D721Med (cell line): ENCODE data around the gene NCAN.
A peak's percentile ranks its signal among the peaks of the same experiment; 100 is the strongest.

Source experiments
- DNase-seq: peaks from one replicate; pipeline ENCODE4 v3.0.0; 2011; ENCODE audit warnings: low spot score; ENCODE audit not compliant: insufficient read length
- FAIRE-seq: peaks from 2 replicates; lab custom pipeline; 2011; peaks lifted over from hg19 to GRCh38; lab: Jason Lieb, UNC
- CTCF ChIP-seq: IDR thresholded peaks from 2 replicates; pipeline ENCODE4 v1.5.1; 2012; ENCODE audit warnings: mild to moderate bottlenecking, control low read depth; ENCODE audit not compliant: insufficient read depth; ENCODE audit errors: missing control alignments

Gene NCAN

GRCh38 chr19:19278315-19278714 is 66.6 kb downstream of the NCAN start:
- TF ChIP-seq CTCF, result no peak
- FAIRE-seq, result no peak
- DNase-seq, result peak; percentile 89

- FAIRE-seq, result no peak
- no peak for TF ChIP-seq CTCF
- no peak for DNase-seq
Measured at GRCh38 chr19:19279062-19279612, 67.4 kb downstream of the NCAN start.

GRCh38 chr19:19279853-19280252 is 68.1 kb downstream of the NCAN start:
- DNase-seq (no peak), FAIRE-seq (no peak)
- TF ChIP-seq CTCF, result no peak

- DNase-seq (no peak), FAIRE-seq (no peak)
- no peak for TF ChIP-seq CTCF
Measured at GRCh38 chr19:19280561-19280960, 68.8 kb downstream of the NCAN start.

- no peak for DNase-seq
- no peak for TF ChIP-seq CTCF
- FAIRE-seq, result no peak
Measured at GRCh38 chr19:19285686-19286085, 73.9 kb downstream of the NCAN start.

- DNase-seq (no peak), FAIRE-seq (no peak)
- TF ChIP-seq CTCF, result no peak
Measured at GRCh38 chr19:19292607-19293006, 80.8 kb downstream of the NCAN start.

- FAIRE-seq (no peak), DNase-seq (no peak)
- no peak for TF ChIP-seq CTCF
Measured at GRCh38 chr19:19294914-19295313, 83.2 kb downstream of the NCAN start.
